Panc1 (cell line): Measurements from ENCODE around the gene WASHC3. TPM values are rescaled to one million over a fixed set of nuclear protein-coding genes. Genes with fewer than 3 reads are reported as not detected.

Source experiments
- ATAC-seq: fragments of 200-7000 bp; cut with Tn5 transposase; 2 replicates; pipeline ENCODE4 v1.9.1; 2020; ENCODE audit warnings: mild to moderate bottlenecking, moderate library complexity
- BruUV-seq: library from RNA; stranded (reverse); fragments of 400-500 nt; replicated peaks from 2 replicates; lab custom pipeline; 2021; lab: Mats Ljungman, UMichigan
- CTCF ChIA-PET: fragments of 300-600 bp; sonication (Branson Sonifier 250); formaldehyde crosslinking; loops from one replicate; lab custom pipeline; 2022; ENCODE audit warnings: antibody characterized with exemption; lab: Charles Lee
- POLR2A ChIA-PET: fragments of 300-600 bp; sonication (Branson Sonifier 250); formaldehyde crosslinking; loops from one replicate; lab custom pipeline; 2022; ENCODE audit warnings: antibody characterized with exemption; lab: Charles Lee
- DNase-seq: peaks from one replicate; pipeline ENCODE4 v3.0.0-alpha.2; 2010; ENCODE audit warnings: low read depth, low spot score
- H3K27ac ChIP-seq: 2 replicates; pipeline ENCODE4 v1.5.1; 2011; ENCODE audit warnings: mild to moderate bottlenecking, low read length, inconsistent platforms
- H3K27me3 ChIP-seq: fragments of 200-500 bp; sonication (Bioruptor generic); 2 replicates; pipeline ENCODE4 v1.6.0; 2014; ENCODE audit warnings: low read length, inconsistent platforms; ENCODE audit not compliant: control insufficient read depth, insufficient read depth
- H3K36me3 ChIP-seq: fragments of 200-500 bp; sonication (Bioruptor generic); 2 replicates; pipeline ENCODE4 v1.5.1; 2014; ENCODE audit warnings: inconsistent platforms, mild to moderate bottlenecking, low read length, moderate library complexity; ENCODE audit not compliant: control insufficient read depth, insufficient read depth
- H3K4me1 ChIP-seq: 2 replicates; pipeline ENCODE4 v1.5.1; 2011; ENCODE audit warnings: inconsistent platforms, mild to moderate bottlenecking, low read length, moderate library complexity; ENCODE audit not compliant: control insufficient read depth, insufficient read depth
- H3K4me3 ChIP-seq, 2 experiments: 2 replicates each; pipeline ENCODE4 v1.5.1; 2011 to 2012; ENCODE audit warnings: low read depth in 2 of 2, low read length in 2 of 2, mild to moderate bottlenecking in 2 of 2, inconsistent platforms in 1 of 2, moderate library complexity in 1 of 2
- H3K9me3 ChIP-seq: fragments of 200-500 bp; sonication (Bioruptor generic); 2 replicates; pipeline ENCODE4 v1.5.1; 2014; ENCODE audit warnings: low read depth, mild to moderate bottlenecking, inconsistent platforms, low read length, moderate library complexity; ENCODE audit not compliant: control insufficient read depth, insufficient read depth
- POLR2AphosphoS5 ChIP-seq: IDR thresholded peaks from 2 replicates; pipeline ENCODE4 v1.6.1; 2012; ENCODE audit warnings: mild to moderate bottlenecking, low read depth, low read length, moderate library complexity
- SIN3A ChIP-seq: IDR thresholded peaks from 2 replicates; pipeline ENCODE4 v1.6.1; 2012; ENCODE audit warnings: low read depth, mild to moderate bottlenecking, low read length, moderate library complexity, borderline replicate concordance; ENCODE audit not compliant: insufficient read depth
- TCF7L2 ChIP-seq: IDR thresholded peaks from 2 replicates; pipeline ENCODE4 v1.6.1; 2011; ENCODE audit warnings: mild to moderate bottlenecking, low read depth, low read length, inconsistent platforms
- in situ Hi-C: cut with HindIII; loops from 2 replicates; pipeline ENCODE4 v1.10.0; 2016; ENCODE audit warnings: low sequenced_read_pairs, low pct_unique_long_range_greater_than_20kb
- intact Hi-C: fragments of 100-400 bp; cut with micrococcal nuclease; formaldehyde crosslinking; loops from one replicate; pipeline ENCODE4 v1.10.0; 2022; ENCODE audit not compliant: unreplicated experiment
- total RNA-seq: library from RNA; stranded (reverse); gene quantifications from one replicate; pipeline ENCODE4 v1.2.1, GENCODE V29; 2021; ENCODE audit not compliant: unreplicated experiment
- TF ChIP-seq, protein P1 (sequence below), 2 experiments: IDR thresholded peaks; 2 replicates each; pipeline ENCODE4 v1.6.1; 2011 to 2012; ENCODE audit warnings: low read depth in 2 of 2, control low read depth in 1 of 2, low read length in 1 of 2, mild to moderate bottlenecking in 1 of 2, moderate library complexity in 1 of 2; ENCODE audit not compliant: insufficient read depth in 1 of 2
- TF ChIP-seq, protein P2 (sequence below): fragments of 450-650 bp; IDR thresholded peaks from 2 replicates; pipeline ENCODE4 v1.5.1; 2017; ENCODE audit warnings: mild to moderate bottlenecking

WASHC3 gene
- total RNA-seq, 1 experiment from 2014 or later, result 21.5 TPM

DNA sequence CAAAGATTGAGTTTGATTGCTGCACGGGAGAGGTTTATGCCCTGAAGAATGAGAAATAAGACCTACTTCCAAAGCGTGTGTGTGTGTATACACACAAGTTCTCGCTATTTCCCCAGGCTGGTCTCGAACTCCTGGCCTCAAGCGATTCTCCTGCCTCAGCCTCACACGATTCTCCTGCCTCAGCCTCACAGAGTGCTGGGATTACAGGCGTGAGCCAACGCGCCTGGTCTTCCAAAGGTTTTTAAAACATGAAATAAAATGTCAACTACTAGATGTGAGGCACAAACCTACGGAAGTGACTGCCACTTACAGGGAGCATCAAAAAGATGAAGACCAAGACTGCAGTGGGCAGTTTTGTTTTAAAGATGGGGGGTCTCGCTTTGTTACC is 622 bp upstream of the WASHC3 start:
- CTCF ChIA-PET, result no interaction called here
- intact Hi-C loops, result no loop called here
- H3K27ac ChIP-seq, result peak overlapping the region; percentile 60; the same call in 1 of the 2 replicates

GRCh38 chr12:102061096-102061559 is 663 bp downstream of the WASHC3 start:
- no peaks in the 10 kb centered on the region for H3K27me3 ChIP-seq
- BruUV-seq, result no TSS peak
- peak overlapping the region; percentile 92 for H3K27ac ChIP-seq
- peak overlapping the region; percentile 87 to 94 for H3K4me3 ChIP-seq
- TF ChIP-seq SIN3A (0 out of 2 replicates have a peak, but pooled peaks have one; percentile 3), TCF7L2 (0 out of 2 replicates have a peak, but pooled peaks have one; percentile 5), POLR2AphosphoS5 (no peak)
- TF ChIP-seq, protein P1, sequence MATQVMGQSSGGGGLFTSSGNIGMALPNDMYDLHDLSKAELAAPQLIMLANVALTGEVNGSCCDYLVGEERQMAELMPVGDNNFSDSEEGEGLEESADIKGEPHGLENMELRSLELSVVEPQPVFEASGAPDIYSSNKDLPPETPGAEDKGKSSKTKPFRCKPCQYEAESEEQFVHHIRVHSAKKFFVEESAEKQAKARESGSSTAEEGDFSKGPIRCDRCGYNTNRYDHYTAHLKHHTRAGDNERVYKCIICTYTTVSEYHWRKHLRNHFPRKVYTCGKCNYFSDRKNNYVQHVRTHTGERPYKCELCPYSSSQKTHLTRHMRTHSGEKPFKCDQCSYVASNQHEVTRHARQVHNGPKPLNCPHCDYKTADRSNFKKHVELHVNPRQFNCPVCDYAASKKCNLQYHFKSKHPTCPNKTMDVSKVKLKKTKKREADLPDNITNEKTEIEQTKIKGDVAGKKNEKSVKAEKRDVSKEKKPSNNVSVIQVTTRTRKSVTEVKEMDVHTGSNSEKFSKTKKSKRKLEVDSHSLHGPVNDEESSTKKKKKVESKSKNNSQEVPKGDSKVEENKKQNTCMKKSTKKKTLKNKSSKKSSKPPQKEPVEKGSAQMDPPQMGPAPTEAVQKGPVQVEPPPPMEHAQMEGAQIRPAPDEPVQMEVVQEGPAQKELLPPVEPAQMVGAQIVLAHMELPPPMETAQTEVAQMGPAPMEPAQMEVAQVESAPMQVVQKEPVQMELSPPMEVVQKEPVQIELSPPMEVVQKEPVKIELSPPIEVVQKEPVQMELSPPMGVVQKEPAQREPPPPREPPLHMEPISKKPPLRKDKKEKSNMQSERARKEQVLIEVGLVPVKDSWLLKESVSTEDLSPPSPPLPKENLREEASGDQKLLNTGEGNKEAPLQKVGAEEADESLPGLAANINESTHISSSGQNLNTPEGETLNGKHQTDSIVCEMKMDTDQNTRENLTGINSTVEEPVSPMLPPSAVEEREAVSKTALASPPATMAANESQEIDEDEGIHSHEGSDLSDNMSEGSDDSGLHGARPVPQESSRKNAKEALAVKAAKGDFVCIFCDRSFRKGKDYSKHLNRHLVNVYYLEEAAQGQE (IDR thresholded peaks at IDR 0.05; ENCODE audit: insufficient read depth in 1 of 2, low read depth in 2 of 2, low read length in 1 of 2), result no peak
- ChIA-PET CTCF (no interaction called here), POLR2A (no interaction called here)
- no peak for DNase-seq
- no peak for ATAC-seq
- no peaks in the 10 kb centered on the region for H3K4me1 ChIP-seq
- no peaks in the 10 kb centered on the region for H3K9me3 ChIP-seq
- H3K36me3 ChIP-seq, result no peaks in the 10 kb centered on the region; the same call in 1 of the 2 replicates
- in situ Hi-C loops, result no loop called here
- intact Hi-C loops, result no loop called here

More for the DNA sequence above, 622 bp upstream of the WASHC3 start:
- no peaks in the 10 kb centered on the region for H3K27me3 ChIP-seq
- no peaks in the 10 kb centered on the region for H3K4me1 ChIP-seq
- ATAC-seq (no peak), DNase-seq (no peak)
- in situ Hi-C loops, result no loop called here
- BruUV-seq, result no TSS peak
- no peak for TF ChIP-seq POLR2AphosphoS5
- TF ChIP-seq, protein P2, sequence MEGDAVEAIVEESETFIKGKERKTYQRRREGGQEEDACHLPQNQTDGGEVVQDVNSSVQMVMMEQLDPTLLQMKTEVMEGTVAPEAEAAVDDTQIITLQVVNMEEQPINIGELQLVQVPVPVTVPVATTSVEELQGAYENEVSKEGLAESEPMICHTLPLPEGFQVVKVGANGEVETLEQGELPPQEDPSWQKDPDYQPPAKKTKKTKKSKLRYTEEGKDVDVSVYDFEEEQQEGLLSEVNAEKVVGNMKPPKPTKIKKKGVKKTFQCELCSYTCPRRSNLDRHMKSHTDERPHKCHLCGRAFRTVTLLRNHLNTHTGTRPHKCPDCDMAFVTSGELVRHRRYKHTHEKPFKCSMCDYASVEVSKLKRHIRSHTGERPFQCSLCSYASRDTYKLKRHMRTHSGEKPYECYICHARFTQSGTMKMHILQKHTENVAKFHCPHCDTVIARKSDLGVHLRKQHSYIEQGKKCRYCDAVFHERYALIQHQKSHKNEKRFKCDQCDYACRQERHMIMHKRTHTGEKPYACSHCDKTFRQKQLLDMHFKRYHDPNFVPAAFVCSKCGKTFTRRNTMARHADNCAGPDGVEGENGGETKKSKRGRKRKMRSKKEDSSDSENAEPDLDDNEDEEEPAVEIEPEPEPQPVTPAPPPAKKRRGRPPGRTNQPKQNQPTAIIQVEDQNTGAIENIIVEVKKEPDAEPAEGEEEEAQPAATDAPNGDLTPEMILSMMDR, result no peak
- TF ChIP-seq SIN3A, result no peak
- TF ChIP-seq TCF7L2, result no peak
- TF ChIP-seq, protein P1 (IDR thresholded peaks at IDR 0.05; ENCODE audit: insufficient read depth in 1 of 2, low read depth in 2 of 2, low read length in 1 of 2), result no peak
- H3K4me3 ChIP-seq, result peak overlapping the region; percentile 87 to 94
- no peaks in the 10 kb centered on the region; the same call in 1 of the 2 replicates for H3K36me3 ChIP-seq
- no peaks in the 10 kb centered on the region for H3K9me3 ChIP-seq
- POLR2A ChIA-PET, result no interaction called here
